WTC11 (cell line): ENCODE results near the gene PNP. TPM values are rescaled to one million over a fixed set of nuclear protein-coding genes. Genes with fewer than 3 reads are reported as not detected.

Experiments used
- ATAC-seq: fragments of 200-7000 bp; cut with Tn5 transposase; 2 replicates; pipeline ENCODE4 v1.10.0; 2021; ENCODE audit warnings: mild to moderate bottlenecking, moderate library complexity
- CTCF ChIA-PET: fragments of 300-600 bp; sonication (Branson Sonifier 250); formaldehyde crosslinking; loops from one replicate; lab custom pipeline; 2021; ENCODE audit warnings: antibody characterized with exemption; lab: Charles Lee
- POLR2A ChIA-PET: fragments of 350-600 bp; sonication (Branson Sonifier 250); formaldehyde crosslinking; loops from one replicate; lab custom pipeline; 2021; ENCODE audit warnings: antibody characterized with exemption; lab: Charles Lee
- DNase-seq: peaks from one replicate; pipeline ENCODE4 v3.0.0; 2021; ENCODE audit warnings: low spot score
- H3K27ac Mint-ChIP-seq: 2 replicates; pipeline ENCODE4 v1.8.0; 2021; ENCODE audit warnings: mixed read lengths
- H3K27me3 Mint-ChIP-seq: 2 replicates; pipeline ENCODE4 v1.8.0; 2021; ENCODE audit warnings: low read depth, mild to moderate bottlenecking, moderate library complexity, mixed read lengths
- H3K36me3 Mint-ChIP-seq: 2 replicates; pipeline ENCODE4 v1.8.0; 2021; ENCODE audit warnings: mixed read lengths
- H3K4me1 Mint-ChIP-seq: 2 replicates; pipeline ENCODE4 v1.8.0; 2022; ENCODE audit warnings: mixed read lengths
- H3K4me3 Mint-ChIP-seq: 2 replicates; pipeline ENCODE4 v1.8.0; 2021; ENCODE audit warnings: mild to moderate bottlenecking, moderate library complexity, mixed read lengths
- H3K9me3 Mint-ChIP-seq: 2 replicates; pipeline ENCODE4 v1.8.0; 2021; ENCODE audit warnings: mixed read lengths
- ATF1 ChIP-seq: sonication (generic); formaldehyde crosslinking; IDR thresholded peaks from 2 replicates; pipeline ENCODE4 v1.8.1; 2023; ENCODE audit warnings: mild to moderate bottlenecking, moderate library complexity, missing genetic modification reagents
- CDX4 ChIP-seq: fragments of 250-450 bp; sonication (Bioruptor Pico); IDR thresholded peaks from 2 replicates; pipeline ENCODE4 v1.9.0; 2021; ENCODE audit warnings: moderate library complexity, mild to moderate bottlenecking, inconsistent platforms, borderline replicate concordance
- ETV6 ChIP-seq: sonication (generic); formaldehyde crosslinking; IDR thresholded peaks from 2 replicates; pipeline ENCODE4 v1.8.1; 2022; ENCODE audit warnings: mild to moderate bottlenecking, missing genetic modification reagents
- FOXJ3 ChIP-seq: sonication (generic); formaldehyde crosslinking; IDR thresholded peaks from 2 replicates; pipeline ENCODE4 v1.9.0; 2021; ENCODE audit warnings: missing genetic modification reagents, mild to moderate bottlenecking, borderline replicate concordance
- FOXK1 ChIP-seq: sonication (generic); formaldehyde crosslinking; IDR thresholded peaks from 2 replicates; pipeline ENCODE4 v1.8.0; 2022; ENCODE audit warnings: mild to moderate bottlenecking, moderate library complexity, missing genetic modification reagents
- FOXP4 ChIP-seq: sonication (generic); formaldehyde crosslinking; IDR thresholded peaks from 2 replicates; pipeline ENCODE4 v1.8.0; 2022; ENCODE audit warnings: mild to moderate bottlenecking, missing genetic modification reagents
- GABPB1 ChIP-seq: sonication (generic); formaldehyde crosslinking; IDR thresholded peaks from 2 replicates; pipeline ENCODE4 v1.8.1; 2023; ENCODE audit warnings: mild to moderate bottlenecking, missing genetic modification reagents
- GTF2I ChIP-seq: fragments of 250-450 bp; sonication (Bioruptor Pico); conservative IDR thresholded peaks from 2 replicates; pipeline ENCODE4 v1.4.0; 2021; ENCODE audit warnings: mild to moderate bottlenecking
- IRF2 ChIP-seq: sonication (generic); formaldehyde crosslinking; IDR thresholded peaks from 2 replicates; pipeline ENCODE4 v1.8.0; 2022; ENCODE audit warnings: low read depth, missing genetic modification reagents, borderline replicate concordance
- MYBL2 ChIP-seq: sonication (generic); formaldehyde crosslinking; IDR thresholded peaks from 2 replicates; pipeline ENCODE4 v1.8.1; 2023; ENCODE audit warnings: mild to moderate bottlenecking, moderate library complexity, missing genetic modification reagents
- NFYB ChIP-seq: sonication (generic); formaldehyde crosslinking; conservative IDR thresholded peaks from 2 replicates; pipeline ENCODE4 v1.8.0; 2022; ENCODE audit warnings: low read depth, missing genetic modification reagents
- NR2C2 ChIP-seq: sonication (generic); formaldehyde crosslinking; IDR thresholded peaks from 2 replicates; pipeline ENCODE4 v1.8.0; 2022; ENCODE audit warnings: mild to moderate bottlenecking, missing genetic modification reagents
- OVOL2 ChIP-seq: fragments of 250-450 bp; sonication (Bioruptor Pico); IDR thresholded peaks from 2 replicates; pipeline ENCODE4 v1.9.0; 2021; ENCODE audit warnings: mild to moderate bottlenecking, borderline replicate concordance
- PRRX2 ChIP-seq: fragments of 250-450 bp; sonication (Bioruptor Pico); IDR thresholded peaks from 2 replicates; pipeline ENCODE4 v1.8.0; 2021; ENCODE audit warnings: mild to moderate bottlenecking
- RORB ChIP-seq: fragments of 250-450 bp; sonication (Bioruptor Pico); IDR thresholded peaks from 2 replicates; pipeline ENCODE4 v1.9.0; 2021; ENCODE audit warnings: mild to moderate bottlenecking
- SOX15 ChIP-seq: fragments of 250-450 bp; sonication (Bioruptor Pico); IDR thresholded peaks from 2 replicates; pipeline ENCODE4 v1.9.0; 2021; ENCODE audit warnings: mild to moderate bottlenecking
- SP1 ChIP-seq: sonication (generic); formaldehyde crosslinking; conservative IDR thresholded peaks from 2 replicates; pipeline ENCODE4 v1.8.1; 2022; ENCODE audit warnings: missing genetic modification reagents
- TP53 ChIP-seq: sonication (generic); formaldehyde crosslinking; IDR thresholded peaks from 2 replicates; pipeline ENCODE4 v1.8.1; 2023; ENCODE audit warnings: mild to moderate bottlenecking, missing genetic modification reagents
- ZMAT4 ChIP-seq: fragments of 250-450 bp; sonication (Bioruptor Pico); IDR thresholded peaks from 2 replicates; pipeline ENCODE4 v1.9.0; 2021; ENCODE audit warnings: mild to moderate bottlenecking
- ZNF121 ChIP-seq: sonication (generic); formaldehyde crosslinking; IDR thresholded peaks from 2 replicates; pipeline ENCODE4 v1.8.0; 2023; ENCODE audit warnings: missing genetic modification reagents
- ZNF138 ChIP-seq: sonication (generic); formaldehyde crosslinking; conservative IDR thresholded peaks from 2 replicates; pipeline ENCODE4 v1.8.1; 2022; ENCODE audit warnings: mild to moderate bottlenecking, moderate library complexity, missing genetic modification reagents
- ZNF219 ChIP-seq: sonication (generic); formaldehyde crosslinking; IDR thresholded peaks from 2 replicates; pipeline ENCODE4 v1.8.0; 2023; ENCODE audit warnings: missing genetic modification reagents, mild to moderate bottlenecking, borderline replicate concordance
- ZNF232 ChIP-seq: sonication (generic); formaldehyde crosslinking; IDR thresholded peaks from 2 replicates; pipeline ENCODE4 v1.8.0; 2022; ENCODE audit warnings: mild to moderate bottlenecking, missing genetic modification reagents
- ZNF263 ChIP-seq: sonication (generic); formaldehyde crosslinking; IDR thresholded peaks from 2 replicates; pipeline ENCODE4 v1.8.1; 2022; ENCODE audit warnings: low read depth, mild to moderate bottlenecking, moderate library complexity, missing genetic modification reagents
- ZNF317 ChIP-seq: sonication (generic); formaldehyde crosslinking; IDR thresholded peaks from 2 replicates; pipeline ENCODE4 v1.8.1; 2023; ENCODE audit warnings: low read depth, mild to moderate bottlenecking, moderate library complexity, missing genetic modification reagents, borderline replicate concordance
- total RNA-seq: library from RNA; stranded (reverse); gene quantifications from 3 replicates; pipeline ENCODE4 v1.2.3, GENCODE V29; 2021
- TF ChIP-seq, protein P1 (sequence below): sonication (generic); formaldehyde crosslinking; IDR thresholded peaks from 2 replicates; pipeline ENCODE4 v1.8.0; 2023; ENCODE audit warnings: mild to moderate bottlenecking, missing genetic modification reagents
- TF ChIP-seq, protein P2 (sequence below): sonication (generic); formaldehyde crosslinking; IDR thresholded peaks from 2 replicates; pipeline ENCODE4 v1.8.0; 2022; ENCODE audit warnings: mild to moderate bottlenecking, missing genetic modification reagents
- TF ChIP-seq, protein P3 (sequence below): sonication (generic); formaldehyde crosslinking; IDR thresholded peaks from 2 replicates; pipeline ENCODE4 v1.8.1; 2023; ENCODE audit warnings: mild to moderate bottlenecking, missing genetic modification reagents

Gene PNP
- total RNA-seq, 1 experiment from 2014 or later = 95.8 TPM

- Mint-ChIP-seq H3K27me3 (no peaks in the 10 kb centered on the region), H3K4me1 (peaks cover 12% of the 10 kb centered on the region), H3K27ac (no peak overlapping the region), H3K4me3 (no peak overlapping the region), H3K36me3 (peaks cover 38% of the 10 kb centered on the region), H3K9me3 (no peaks in the 10 kb centered on the region)
- DNase-seq (no peak), ATAC-seq (no peak)
- CTCF ChIA-PET = no interaction called here
- POLR2A ChIA-PET = interaction anchor here (1.3 kb wide), 1 partner anchor 9 kb away, joined by 3 read pairs; the partner anchor contains the start of gene PNP
- TF ChIP-seq FOXP4 (no peak), RORB (CRISPR knock-in tag) (no peak), ZNF263 (no peak), SP1 (CRISPR knock-in tag) (no peak), GABPB1 (CRISPR knock-in tag) (no peak), ZNF317 (no peak), ZNF121 (no peak), CDX4 (CRISPR knock-in tag) (no peak), FOXK1 (CRISPR knock-in tag) (no peak), ATF1 (no peak)
- TF ChIP-seq, protein P1, sequence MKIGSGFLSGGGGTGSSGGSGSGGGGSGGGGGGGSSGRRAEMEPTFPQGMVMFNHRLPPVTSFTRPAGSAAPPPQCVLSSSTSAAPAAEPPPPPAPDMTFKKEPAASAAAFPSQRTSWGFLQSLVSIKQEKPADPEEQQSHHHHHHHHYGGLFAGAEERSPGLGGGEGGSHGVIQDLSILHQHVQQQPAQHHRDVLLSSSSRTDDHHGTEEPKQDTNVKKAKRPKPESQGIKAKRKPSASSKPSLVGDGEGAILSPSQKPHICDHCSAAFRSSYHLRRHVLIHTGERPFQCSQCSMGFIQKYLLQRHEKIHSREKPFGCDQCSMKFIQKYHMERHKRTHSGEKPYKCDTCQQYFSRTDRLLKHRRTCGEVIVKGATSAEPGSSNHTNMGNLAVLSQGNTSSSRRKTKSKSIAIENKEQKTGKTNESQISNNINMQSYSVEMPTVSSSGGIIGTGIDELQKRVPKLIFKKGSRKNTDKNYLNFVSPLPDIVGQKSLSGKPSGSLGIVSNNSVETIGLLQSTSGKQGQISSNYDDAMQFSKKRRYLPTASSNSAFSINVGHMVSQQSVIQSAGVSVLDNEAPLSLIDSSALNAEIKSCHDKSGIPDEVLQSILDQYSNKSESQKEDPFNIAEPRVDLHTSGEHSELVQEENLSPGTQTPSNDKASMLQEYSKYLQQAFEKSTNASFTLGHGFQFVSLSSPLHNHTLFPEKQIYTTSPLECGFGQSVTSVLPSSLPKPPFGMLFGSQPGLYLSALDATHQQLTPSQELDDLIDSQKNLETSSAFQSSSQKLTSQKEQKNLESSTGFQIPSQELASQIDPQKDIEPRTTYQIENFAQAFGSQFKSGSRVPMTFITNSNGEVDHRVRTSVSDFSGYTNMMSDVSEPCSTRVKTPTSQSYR (CRISPR knock-in tag) = no peak
- TF ChIP-seq, protein P2, sequence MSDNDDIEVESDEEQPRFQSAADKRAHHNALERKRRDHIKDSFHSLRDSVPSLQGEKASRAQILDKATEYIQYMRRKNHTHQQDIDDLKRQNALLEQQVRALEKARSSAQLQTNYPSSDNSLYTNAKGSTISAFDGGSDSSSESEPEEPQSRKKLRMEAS = no peak
These were observed 9.7 kb downstream of the PNP start for GRCh38 chr14:20478894-20479293.

DNA sequence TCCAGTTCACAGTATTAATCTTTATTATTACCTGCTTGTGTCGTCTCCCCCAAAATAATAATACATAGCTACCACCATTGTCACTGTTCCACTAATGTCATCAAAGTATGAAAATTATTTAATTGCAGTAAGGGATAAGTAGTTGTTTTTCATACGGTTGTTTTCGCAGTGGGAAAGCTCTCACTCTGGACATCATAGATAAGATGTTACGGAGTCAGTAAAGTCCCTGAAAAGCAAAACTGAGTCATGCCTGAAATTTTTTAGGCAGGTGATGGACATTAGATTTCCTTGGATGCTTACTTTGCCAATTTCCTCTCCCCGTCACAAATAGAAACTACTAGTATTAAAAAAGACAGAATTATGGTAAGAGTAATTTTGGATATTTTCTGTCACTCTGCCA, 13.2 kb downstream of the PNP start:
- no peak for ATAC-seq
- DNase-seq = no peak
- ChIA-PET POLR2A (no interaction called here), CTCF (no interaction called here)
- H3K36me3 Mint-ChIP-seq = peaks cover 3% of the 10 kb centered on the region
- H3K27me3 Mint-ChIP-seq = no peaks in the 10 kb centered on the region
- H3K9me3 Mint-ChIP-seq = peaks cover 6% of the 10 kb centered on the region; the same call in 1 of the 2 replicates
- H3K4me3 Mint-ChIP-seq = no peak overlapping the region
- no peak for TF ChIP-seq TP53 (CRISPR knock-in tag)
- no peak for TF ChIP-seq ZMAT4
- no peak for TF ChIP-seq ETV6 (CRISPR knock-in tag)
- TF ChIP-seq OVOL2 (CRISPR knock-in tag) = no peak
- no peak for TF ChIP-seq FOXK1 (CRISPR knock-in tag)
- no peak for TF ChIP-seq NR2C2 (CRISPR knock-in tag)
- no peak for TF ChIP-seq SP1 (CRISPR knock-in tag)
- TF ChIP-seq ZNF219 = no peak
- TF ChIP-seq IRF2 = no peak
- no peak for TF ChIP-seq ZNF232
- TF ChIP-seq RORB (CRISPR knock-in tag) = no peak
- TF ChIP-seq ZNF138 (CRISPR knock-in tag) = no peak
- no peak for TF ChIP-seq PRRX2 (CRISPR knock-in tag)
- no peak for TF ChIP-seq NFYB (CRISPR knock-in tag)
- TF ChIP-seq, protein P3, sequence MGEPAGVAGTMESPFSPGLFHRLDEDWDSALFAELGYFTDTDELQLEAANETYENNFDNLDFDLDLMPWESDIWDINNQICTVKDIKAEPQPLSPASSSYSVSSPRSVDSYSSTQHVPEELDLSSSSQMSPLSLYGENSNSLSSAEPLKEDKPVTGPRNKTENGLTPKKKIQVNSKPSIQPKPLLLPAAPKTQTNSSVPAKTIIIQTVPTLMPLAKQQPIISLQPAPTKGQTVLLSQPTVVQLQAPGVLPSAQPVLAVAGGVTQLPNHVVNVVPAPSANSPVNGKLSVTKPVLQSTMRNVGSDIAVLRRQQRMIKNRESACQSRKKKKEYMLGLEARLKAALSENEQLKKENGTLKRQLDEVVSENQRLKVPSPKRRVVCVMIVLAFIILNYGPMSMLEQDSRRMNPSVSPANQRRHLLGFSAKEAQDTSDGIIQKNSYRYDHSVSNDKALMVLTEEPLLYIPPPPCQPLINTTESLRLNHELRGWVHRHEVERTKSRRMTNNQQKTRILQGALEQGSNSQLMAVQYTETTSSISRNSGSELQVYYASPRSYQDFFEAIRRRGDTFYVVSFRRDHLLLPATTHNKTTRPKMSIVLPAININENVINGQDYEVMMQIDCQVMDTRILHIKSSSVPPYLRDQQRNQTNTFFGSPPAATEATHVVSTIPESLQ (CRISPR knock-in tag) = no peak
- TF ChIP-seq MYBL2 (CRISPR knock-in tag) = no peak
- TF ChIP-seq GTF2I (CRISPR knock-in tag) = no peak
- no peak for TF ChIP-seq ATF1
- no peak for TF ChIP-seq FOXJ3 (CRISPR knock-in tag)
- no peak for TF ChIP-seq SOX15 (CRISPR knock-in tag)
- peaks cover 30% of the 10 kb centered on the region for H3K4me1 Mint-ChIP-seq
- H3K27ac Mint-ChIP-seq = no peak overlapping the region
